Thyroid gland (tissue), 4 donors: ENCODE data around the gene ZNF469. TPM values are rescaled to one million over a fixed set of nuclear protein-coding genes. Genes with fewer than 3 reads are reported as not detected.

Source experiments
- DNase-seq, 2 donors: peaks; one replicate each; pipeline ENCODE4 v3.0.0-alpha.2; 2019
- H3K27ac ChIP-seq, 3 donors: fragments of 200-600 bp; sonication (generic); 1 replicate in 2 of 3; 2 replicates in 1 of 3; pipeline ENCODE4 v1.5.1; 2016 to 2019; ENCODE audit warnings: mild to moderate bottlenecking in 1 of 3, moderate library complexity in 1 of 3
- H3K27me3 ChIP-seq: fragments of 200-600 bp; sonication (generic); one replicate; pipeline ENCODE4 v1.5.1; 2019
- H3K36me3 ChIP-seq, 2 donors: fragments of 200-600 bp; sonication (generic); one replicate each; pipeline ENCODE4 v1.5.1; 2016 to 2019
- H3K4me1 ChIP-seq, 2 donors: fragments of 200-600 bp; sonication (generic); one replicate each; pipeline ENCODE4 v1.5.1; 2017 to 2019
- H3K4me3 ChIP-seq, 3 donors: fragments of 200-600 bp; sonication (generic); replicated peaks in 1 of 3; 1 replicate in 2 of 3; 2 replicates in 1 of 3; pipeline ENCODE4 v1.5.1; 2016; ENCODE audit warnings: mild to moderate bottlenecking in 1 of 3
- H3K9me3 ChIP-seq: fragments of 200-600 bp; sonication (generic); one replicate; pipeline ENCODE4 v1.5.1; 2017
- CTCF ChIP-seq, 6 experiments: fragments of 200-600 bp in 3 of 6; fragments of 450-650 bp in 3 of 6; sonication (generic) in 3 of 6; IDR thresholded peaks; one replicate each; pipeline ENCODE4 v1.5.1; 2016 to 2019; ENCODE audit warnings: antibody characterized with exemption in 6 of 6, mild to moderate bottlenecking in 2 of 6, inconsistent platforms in 1 of 6, moderate library complexity in 1 of 6
- POLR2A ChIP-seq, 2 donors: fragments of 450-650 bp; IDR thresholded peaks; one replicate each; pipeline ENCODE4 v1.6.1; 2017; ENCODE audit warnings: antibody characterized with exemption in 2 of 2, mild to moderate bottlenecking in 2 of 2, moderate library complexity in 1 of 2
- WGBS, 2 donors: methylation state at CpG; one replicate each; pipeline ENCODE4 v1.1.5; 2017; 5-methylcytosine and 5-hydroxymethylcytosine counted together
- intact Hi-C: fragments of 100-400 bp; cut with DNase I; formaldehyde crosslinking; loops from one replicate; pipeline ENCODE4 v1.15.1; 2023
- total RNA-seq, 4 donors: library from RNA; depleted of rRNA; stranded (reverse); fragments of >200 nt; gene quantifications; one replicate each; pipeline ENCODE4 v1.2.3, GENCODE V29; 2016

The ZNF469 gene
- total RNA-seq, 4 donors from 2014 or later, result 0.22 to 0.96 (median 0.32) TPM

DNA sequence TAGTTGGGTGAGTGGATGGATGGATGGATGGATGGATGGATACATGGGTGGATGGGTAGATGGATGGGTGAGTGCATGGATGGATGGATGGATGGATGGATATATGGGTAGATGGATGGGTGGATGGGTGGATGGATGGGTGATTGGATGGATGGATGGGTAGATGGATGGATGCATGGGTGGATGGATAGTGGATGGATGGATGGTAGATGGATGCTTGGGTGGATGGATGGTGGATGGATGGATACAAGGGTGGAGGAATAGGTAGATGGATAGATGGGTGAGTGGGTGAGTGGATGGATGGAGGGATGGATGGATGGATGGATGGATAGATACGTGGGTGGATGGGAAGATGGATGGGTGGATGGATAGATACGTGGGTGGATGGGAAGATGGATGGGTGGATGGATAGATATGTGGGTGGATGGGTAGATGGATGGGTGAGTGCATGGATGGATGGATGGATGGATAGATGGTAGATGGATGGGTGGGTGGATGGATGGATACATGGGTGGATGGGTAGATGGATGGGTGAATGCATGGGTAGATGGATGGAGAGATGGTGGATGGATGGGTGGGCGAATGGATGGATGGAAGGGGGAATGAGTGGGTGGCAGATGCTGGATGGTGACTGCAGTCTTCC lies 19.0 kb downstream of the ZNF469 start:
- Histone ChIP-seq H3K36me3 (no peaks in the 10 kb centered on the region), H3K27ac (no peak overlapping the region), H3K27me3 (no peaks in the 10 kb centered on the region), H3K9me3 (no peaks in the 10 kb centered on the region), H3K4me3 (no peak overlapping the region), H3K4me1 (no peaks in the 10 kb centered on the region)
- intact Hi-C loops, result no loop called here
- no peak for DNase-seq
- TF ChIP-seq CTCF (IDR thresholded peaks at IDR 0.05) (no peak), POLR2A (IDR thresholded peaks at IDR 0.05) (no peak)
- 78 to 87% methylated on average over 3 of the region's 3 CpGs for WGBS, 2 donors

DNA sequence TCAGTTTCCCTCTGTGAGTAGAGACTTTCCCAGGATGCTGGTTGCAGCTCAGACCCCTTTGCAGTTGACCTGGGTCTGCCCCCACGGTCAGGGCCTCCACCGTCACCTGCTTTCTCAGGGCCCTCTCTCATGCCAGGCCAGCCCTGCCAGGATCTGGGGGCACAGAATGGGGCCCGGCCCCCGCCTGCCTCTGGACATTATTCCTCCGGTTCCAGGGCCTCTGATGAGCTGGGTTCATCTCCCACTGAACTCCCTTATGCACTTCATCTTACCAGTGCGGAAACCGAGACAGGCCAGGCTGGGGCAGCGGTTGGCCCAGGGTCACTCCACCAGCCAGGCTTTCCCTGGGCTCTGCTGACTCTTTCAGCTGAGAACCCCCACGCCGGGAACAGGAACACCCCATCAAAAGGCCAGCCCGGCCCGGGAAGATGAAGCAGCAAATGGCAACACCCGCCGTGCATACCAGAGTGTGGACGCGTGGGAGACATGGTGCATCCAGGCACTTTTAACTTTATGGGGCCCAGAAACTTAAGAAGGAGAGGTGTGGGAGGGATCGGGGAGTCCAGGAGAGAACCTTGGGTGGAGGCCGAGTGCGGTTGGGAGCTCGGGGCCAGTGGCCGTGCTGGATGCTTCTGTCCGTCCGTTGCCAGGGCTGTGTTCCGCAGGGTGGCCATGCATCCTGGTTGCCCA lies 19.9 kb downstream of the ZNF469 start:
- WGBS, 2 donors, result 72 to 83% methylated on average over 19 to 24 of the region's 24 CpGs
- Histone ChIP-seq H3K27ac (no peak overlapping the region), H3K36me3 (no peaks in the 10 kb centered on the region), H3K4me1 (no peaks in the 10 kb centered on the region), H3K9me3 (no peaks in the 10 kb centered on the region), H3K27me3 (no peaks in the 10 kb centered on the region), H3K4me3 (no peak overlapping the region)
- intact Hi-C loops, result no loop called here
- DNase-seq, result no peak
- TF ChIP-seq CTCF (IDR thresholded peaks at IDR 0.05), result no peak
- TF ChIP-seq POLR2A (IDR thresholded peaks at IDR 0.05), result no peak

GRCh38 chr16:88403794-88404581 lies 21.2 kb downstream of the ZNF469 start:
- Histone ChIP-seq H3K4me3 (no peak overlapping the region), H3K4me1 (no peaks in the 10 kb centered on the region), H3K36me3 (no peaks in the 10 kb centered on the region), H3K27me3 (no peaks in the 10 kb centered on the region), H3K27ac (no peak overlapping the region), H3K9me3 (no peaks in the 10 kb centered on the region)
- 61 to 73% methylated on average over 20 of the region's 22 CpGs for WGBS, 2 donors
- DNase-seq, result no peak
- TF ChIP-seq CTCF (IDR thresholded peaks at IDR 0.05) (no peak), POLR2A (IDR thresholded peaks at IDR 0.05) (no peak)
- intact Hi-C loops, result no loop called here

GRCh38 chr16:88404769-88405168 lies 22.0 kb downstream of the ZNF469 start:
- WGBS, 2 donors, result 86 to 90% methylated on average over 6 of the region's 6 CpGs
- Histone ChIP-seq H3K9me3 (no peaks in the 10 kb centered on the region), H3K4me3 (no peak overlapping the region), H3K4me1 (no peaks in the 10 kb centered on the region), H3K27me3 (no peaks in the 10 kb centered on the region), H3K27ac (no peak overlapping the region), H3K36me3 (no peaks in the 10 kb centered on the region)
- intact Hi-C loops, result no loop called here
- no peak for TF ChIP-seq CTCF (IDR thresholded peaks at IDR 0.05)
- TF ChIP-seq POLR2A (IDR thresholded peaks at IDR 0.05), result no peak
- no peak for DNase-seq
